HCT116 (cell line): ENCODE data around the gene MSH2. TPM values are rescaled to one million over a fixed set of nuclear protein-coding genes. Genes with fewer than 3 reads are reported as not detected.

ENCODE experiments used
- ATAC-seq: fragments of 200-7000 bp; cut with Tn5 transposase; 2 replicates; pipeline ENCODE4 v1.9.1; 2020; ENCODE audit warnings: mild to moderate bottlenecking, moderate library complexity
- BruUV-seq: library from RNA; stranded (reverse); fragments of 400-500 nt; replicated peaks from 2 replicates; lab custom pipeline; 2021; lab: Mats Ljungman, UMichigan
- CTCF ChIA-PET: fragments of 300-600 bp; sonication (Branson Sonifier 250); formaldehyde crosslinking; loops from one replicate; lab custom pipeline; 2021; ENCODE audit warnings: antibody characterized with exemption; lab: Charles Lee
- POLR2A ChIA-PET: fragments of 300-600, 350-600 bp; sonication (Branson Sonifier 250); formaldehyde crosslinking; loops from one replicate; lab custom pipeline; 2021; ENCODE audit warnings: antibody characterized with exemption; lab: Charles Lee
- RAD21 ChIA-PET, 2 experiments: fragments of 300-600 bp; sonication (Branson Sonifier 250); formaldehyde crosslinking; loops; one replicate each; lab custom pipeline; 2023; ENCODE audit warnings: low total read pairs in 2 of 2; ENCODE audit not compliant: uncharacterized antibody in 2 of 2, unreplicated experiment in 2 of 2, low non-redundant PET in 1 of 2; lab: Charles Lee
- DNase-seq: peaks from one replicate; pipeline ENCODE4 v3.0.0-alpha.2; 2010; ENCODE audit warnings: low read depth, low spot score
- H2AFZ ChIP-seq: fragments of 200-600 bp; shearing (Covaris generic), sonication (generic); 2 replicates; pipeline ENCODE4 v1.6.1; 2017; ENCODE audit warnings: low read depth, mixed run types, mixed read lengths, antibody characterized with exemption, low read length; ENCODE audit not compliant: poor library complexity, severe bottlenecking
- H3K27ac ChIP-seq: 2 replicates; pipeline ENCODE4 v1.5.1; 2012; ENCODE audit warnings: low read depth, low read length
- H3K27me3 ChIP-seq: fragments of 200-600 bp; sonication (generic); 2 replicates; pipeline ENCODE4 v1.6.1; 2016; ENCODE audit warnings: mixed run types, low read length, mixed read lengths; ENCODE audit not compliant: insufficient read depth
- H3K36me3 ChIP-seq, 2 experiments: fragments of 200-500 bp in 1 of 2; fragments of 200-600 bp in 1 of 2; sonication (Bioruptor generic) in 1 of 2; sonication (generic) in 1 of 2; 2 replicates each; pipeline versions ENCODE4 v1.5.1 to v1.6.1; 2014 to 2016; ENCODE audit warnings: low read length in 2 of 2, inconsistent platforms in 1 of 2, mixed read lengths in 1 of 2, mixed run types in 1 of 2; ENCODE audit not compliant: insufficient read depth in 2 of 2, control insufficient read depth in 1 of 2
- H3K4me1 ChIP-seq, 2 experiments: fragments of 200-600 bp in 1 of 2; sonication (generic) in 1 of 2; 2 replicates each; pipeline versions ENCODE4 v1.5.1 to v1.6.1; 2012 to 2017; ENCODE audit warnings: low read length in 2 of 2, inconsistent platforms in 1 of 2, mild to moderate bottlenecking in 1 of 2, mixed read lengths in 1 of 2, mixed run types in 1 of 2, moderate library complexity in 1 of 2; ENCODE audit not compliant: insufficient read depth in 2 of 2, control insufficient read depth in 1 of 2
- H3K4me2 ChIP-seq: fragments of 200-600 bp; sonication (generic); 2 replicates; pipeline ENCODE4 v1.6.1; 2017; ENCODE audit warnings: mixed run types, low read length, mixed read lengths
- H3K4me3 ChIP-seq, 2 experiments: fragments of 200-600 bp in 1 of 2; sonication (generic) in 1 of 2; replicated peaks in 1 of 2; 2 replicates each; pipeline ENCODE4 v1.5.1; 2011 to 2016; ENCODE audit warnings: low read length in 2 of 2, control low read depth in 1 of 2, low read depth in 1 of 2, mild to moderate bottlenecking in 1 of 2, mixed read lengths in 1 of 2, mixed run types in 1 of 2
- H3K79me2 ChIP-seq: fragments of 200-600 bp; sonication (generic); 2 replicates; pipeline ENCODE4 v1.6.1; 2017; ENCODE audit warnings: mild to moderate bottlenecking, mixed run types, low read length, moderate library complexity, mixed read lengths; ENCODE audit not compliant: insufficient read depth
- H3K9ac ChIP-seq: fragments of 200-600 bp; sonication (generic); 2 replicates; pipeline ENCODE4 v1.6.1; 2016; ENCODE audit warnings: low read length, mixed read lengths
- H3K9me2 ChIP-seq: fragments of 200-600 bp; sonication (generic), shearing (Covaris generic); 2 replicates; pipeline ENCODE4 v1.6.1; 2017; ENCODE audit warnings: mixed run types, mild to moderate bottlenecking, moderate library complexity; ENCODE audit not compliant: insufficient read depth
- H3K9me3 ChIP-seq, 2 experiments: fragments of 200-500 bp in 1 of 2; fragments of 200-600 bp in 1 of 2; sonication (Bioruptor generic) in 1 of 2; sonication (generic) in 1 of 2; 2 replicates each; pipeline ENCODE4 v1.6.1; 2014 to 2017; ENCODE audit warnings: low read length in 2 of 2, mixed read lengths in 2 of 2, inconsistent platforms in 1 of 2, low read depth in 1 of 2, mild to moderate bottlenecking in 1 of 2, mixed run types in 1 of 2, moderate library complexity in 1 of 2; ENCODE audit not compliant: control insufficient read depth in 1 of 2, insufficient read depth in 1 of 2
- H4K20me1 ChIP-seq: fragments of 200-600 bp; sonication (generic), shearing (Covaris generic); 2 replicates; pipeline ENCODE4 v1.6.1; 2017; ENCODE audit warnings: mixed run types, mild to moderate bottlenecking, moderate library complexity; ENCODE audit not compliant: insufficient read depth
- CEBPB ChIP-seq: IDR thresholded peaks from 2 replicates; pipeline ENCODE4 v1.6.1; 2012; ENCODE audit warnings: low read depth
- EGR1 ChIP-seq: IDR thresholded peaks from 2 replicates; pipeline ENCODE4 v1.6.1; 2012; ENCODE audit warnings: low read depth
- EZH2 ChIP-seq: fragments of 200-600 bp; sonication (generic); IDR thresholded peaks from 2 replicates; pipeline ENCODE4 v1.6.1; 2017; ENCODE audit warnings: antibody characterized with exemption, mixed run types
- FOSL1 ChIP-seq: IDR thresholded peaks from 2 replicates; pipeline ENCODE4 v1.6.1; 2012; ENCODE audit warnings: low read depth
- POLR2A ChIP-seq: IDR thresholded peaks from 2 replicates; pipeline ENCODE4 v1.7.0; 2011; ENCODE audit warnings: borderline replicate concordance; ENCODE audit not compliant: insufficient read depth, insufficient read length; ENCODE audit errors: extremely low read depth
- SP1 ChIP-seq: IDR thresholded peaks from 2 replicates; pipeline ENCODE4 v1.6.1; 2012; ENCODE audit warnings: low read depth
- SRF ChIP-seq: IDR thresholded peaks from 2 replicates; pipeline ENCODE4 v1.6.1; 2012; ENCODE audit warnings: low read depth
- ZNF274 ChIP-seq: fragments of 200-500 bp; sonication (Bioruptor generic); IDR thresholded peaks from 2 replicates; pipeline ENCODE4 v1.6.1; 2014; ENCODE audit warnings: mild to moderate bottlenecking, low read depth, low read length, inconsistent platforms
- intact Hi-C: fragments of 100-400 bp; cut with micrococcal nuclease; formaldehyde crosslinking; loops from 2 replicates; pipeline ENCODE4 v1.10.0; 2022
- total RNA-seq: library from RNA; stranded (reverse); gene quantifications from one replicate; pipeline ENCODE4 v1.2.1, GENCODE V29; 2021; ENCODE audit not compliant: unreplicated experiment
- TF ChIP-seq, protein P1 (sequence below): IDR thresholded peaks from 2 replicates; pipeline ENCODE4 v1.6.1; 2012; ENCODE audit warnings: low read depth

MSH2 gene
- total RNA-seq, 1 experiment from 2014 or later, result 54.9 TPM

GRCh38 chr2:47438783-47439182, 35.8 kb downstream of the MSH2 start:
- CTCF ChIA-PET, result no interaction called here
- POLR2A ChIA-PET, result no interaction called here
- H3K9ac ChIP-seq, result no peak overlapping the region

DNA sequence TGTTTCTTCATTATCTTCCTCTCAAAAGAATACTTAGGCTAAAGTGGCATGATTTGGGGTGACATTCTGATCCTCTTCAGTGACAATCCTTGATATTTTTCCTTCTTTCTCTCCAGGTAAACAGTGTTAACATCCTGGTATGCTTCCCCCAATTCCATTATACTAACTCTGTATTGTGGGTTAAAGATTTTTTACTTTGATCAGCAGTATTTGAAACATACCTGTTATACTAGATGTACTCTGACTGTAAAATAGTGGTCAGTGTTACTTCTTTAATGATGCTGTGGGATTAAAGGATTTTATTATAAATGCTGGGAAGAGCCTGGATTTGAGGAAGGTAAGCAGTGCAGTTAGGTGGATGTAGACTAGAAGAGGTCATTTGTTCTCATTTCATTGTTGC, 48.8 kb downstream of the MSH2 start:
- no peaks in the 10 kb centered on the region for H3K4me1 ChIP-seq
- H3K4me3 ChIP-seq, result no peak overlapping the region
- intact Hi-C loops, result no loop called here
- no peak overlapping the region for H2AFZ ChIP-seq
- H3K9me3 ChIP-seq, result no peaks in the 10 kb centered on the region
- no peaks in the 10 kb centered on the region for H4K20me1 ChIP-seq
- BruUV-seq, result no TSS peak
- RAD21 ChIA-PET, result no interaction called here
- no peak for DNase-seq
- CTCF ChIA-PET, result no interaction called here
- no peak overlapping the region for H3K27ac ChIP-seq
- no peak for TF ChIP-seq CEBPB
- TF ChIP-seq FOSL1, result no peak
- no peak for TF ChIP-seq ZNF274
- no peak overlapping the region for H3K9ac ChIP-seq
- H3K36me3 ChIP-seq, result peaks cover 0 to 2% of the 10 kb centered on the region in 2 experiments; a peak in 2 of 4 replicates
- POLR2A ChIA-PET, result no interaction called here
- H3K4me2 ChIP-seq, result no peak overlapping the region
- ATAC-seq, result no peak
- H3K79me2 ChIP-seq, result no peaks in the 10 kb centered on the region
- no peaks in the 10 kb centered on the region for H3K27me3 ChIP-seq
- H3K9me2 ChIP-seq, result no peaks in the 10 kb centered on the region

More at GRCh38 chr2:47438783-47439182, 35.8 kb downstream of the MSH2 start:
- no peak overlapping the region for H2AFZ ChIP-seq
- peaks cover 4% of the 10 kb centered on the region in 2 experiments; a peak in 2 of 4 replicates for H3K36me3 ChIP-seq
- DNase-seq, result no peak
- no peak for ATAC-seq
- no TSS peak for BruUV-seq
- intact Hi-C loops, result loop anchor here (5.0 kb wide), 1 partner anchor 669 kb away; no protein-coding TSS in a partner anchor
- no peaks in the 10 kb centered on the region for H3K4me1 ChIP-seq
- RAD21 ChIA-PET, result no interaction called here
- no peaks in the 10 kb centered on the region for H4K20me1 ChIP-seq
- peaks cover 11% of the 10 kb centered on the region for H3K79me2 ChIP-seq
- no peak overlapping the region for H3K4me2 ChIP-seq
- H3K9me2 ChIP-seq, result no peaks in the 10 kb centered on the region
- TF ChIP-seq SP1, result no peak
- TF ChIP-seq EGR1, result no peak
- no peak for TF ChIP-seq EZH2
- TF ChIP-seq, protein P1, sequence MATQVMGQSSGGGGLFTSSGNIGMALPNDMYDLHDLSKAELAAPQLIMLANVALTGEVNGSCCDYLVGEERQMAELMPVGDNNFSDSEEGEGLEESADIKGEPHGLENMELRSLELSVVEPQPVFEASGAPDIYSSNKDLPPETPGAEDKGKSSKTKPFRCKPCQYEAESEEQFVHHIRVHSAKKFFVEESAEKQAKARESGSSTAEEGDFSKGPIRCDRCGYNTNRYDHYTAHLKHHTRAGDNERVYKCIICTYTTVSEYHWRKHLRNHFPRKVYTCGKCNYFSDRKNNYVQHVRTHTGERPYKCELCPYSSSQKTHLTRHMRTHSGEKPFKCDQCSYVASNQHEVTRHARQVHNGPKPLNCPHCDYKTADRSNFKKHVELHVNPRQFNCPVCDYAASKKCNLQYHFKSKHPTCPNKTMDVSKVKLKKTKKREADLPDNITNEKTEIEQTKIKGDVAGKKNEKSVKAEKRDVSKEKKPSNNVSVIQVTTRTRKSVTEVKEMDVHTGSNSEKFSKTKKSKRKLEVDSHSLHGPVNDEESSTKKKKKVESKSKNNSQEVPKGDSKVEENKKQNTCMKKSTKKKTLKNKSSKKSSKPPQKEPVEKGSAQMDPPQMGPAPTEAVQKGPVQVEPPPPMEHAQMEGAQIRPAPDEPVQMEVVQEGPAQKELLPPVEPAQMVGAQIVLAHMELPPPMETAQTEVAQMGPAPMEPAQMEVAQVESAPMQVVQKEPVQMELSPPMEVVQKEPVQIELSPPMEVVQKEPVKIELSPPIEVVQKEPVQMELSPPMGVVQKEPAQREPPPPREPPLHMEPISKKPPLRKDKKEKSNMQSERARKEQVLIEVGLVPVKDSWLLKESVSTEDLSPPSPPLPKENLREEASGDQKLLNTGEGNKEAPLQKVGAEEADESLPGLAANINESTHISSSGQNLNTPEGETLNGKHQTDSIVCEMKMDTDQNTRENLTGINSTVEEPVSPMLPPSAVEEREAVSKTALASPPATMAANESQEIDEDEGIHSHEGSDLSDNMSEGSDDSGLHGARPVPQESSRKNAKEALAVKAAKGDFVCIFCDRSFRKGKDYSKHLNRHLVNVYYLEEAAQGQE, result no peak
- TF ChIP-seq POLR2A, result no peak
- TF ChIP-seq SRF, result no peak
- no peak overlapping the region for H3K4me3 ChIP-seq
- no peak overlapping the region for H3K27ac ChIP-seq
- H3K27me3 ChIP-seq, result no peaks in the 10 kb centered on the region
- no peaks in the 10 kb centered on the region for H3K9me3 ChIP-seq
